Measurements from ENCODE around the gene MAP2K5.

MAP2K5 gene

DNA sequence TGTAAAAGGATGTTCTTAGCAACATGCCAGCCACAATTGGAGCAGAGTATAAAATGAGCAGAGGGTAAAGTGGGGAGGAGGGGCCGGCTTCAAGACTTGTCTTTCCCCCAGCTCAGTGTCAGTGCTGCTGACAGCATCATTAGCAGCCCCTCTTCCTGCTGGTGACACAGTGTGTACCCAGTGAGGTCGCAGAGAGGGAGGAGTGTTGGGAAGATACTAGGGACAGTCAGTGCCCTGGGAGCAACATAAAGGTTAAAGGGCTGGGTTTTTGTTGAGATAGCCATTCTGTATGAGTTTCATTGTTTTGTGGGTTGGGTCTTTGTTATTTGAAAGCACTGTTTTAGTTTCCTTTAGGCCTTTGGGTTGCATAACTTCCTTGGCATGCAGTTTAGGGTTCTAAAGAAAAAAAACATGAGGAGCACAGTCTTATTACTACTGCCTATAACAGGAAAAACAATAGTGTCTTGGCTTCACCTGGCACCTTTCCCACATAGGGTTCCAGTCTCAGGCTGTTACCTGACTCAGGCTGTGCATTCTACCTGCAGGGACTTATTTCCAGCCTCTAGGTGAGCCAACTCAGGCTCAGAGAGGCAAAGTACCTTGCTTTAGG lies 188.7 kb downstream of the MAP2K5 start:
- DNase-seq, result no peak

DNA sequence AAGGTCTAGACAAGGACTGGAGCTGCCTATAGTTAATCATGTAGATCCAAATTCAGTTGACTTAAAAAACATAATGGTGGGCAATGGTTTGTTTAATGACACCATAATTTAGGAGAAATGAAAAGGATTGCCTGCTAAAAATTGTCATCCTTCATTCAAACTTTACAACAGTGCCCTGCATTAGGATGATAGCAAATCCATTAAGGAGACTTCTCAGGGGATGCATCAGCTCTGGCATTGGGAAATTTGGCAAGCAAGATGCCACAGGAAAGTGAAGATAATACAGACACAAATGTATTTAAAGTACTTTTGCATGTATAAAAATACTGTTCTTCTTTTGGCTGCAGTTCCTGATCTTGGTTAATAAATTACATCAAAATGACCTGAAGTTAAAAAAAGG lies 189.7 kb downstream of the MAP2K5 start:
- DNase-seq, result no peak

GRCh38 chr15:67732671-67733374 lies 190.3 kb downstream of the MAP2K5 start:
- DNase-seq, result no peak

DNA sequence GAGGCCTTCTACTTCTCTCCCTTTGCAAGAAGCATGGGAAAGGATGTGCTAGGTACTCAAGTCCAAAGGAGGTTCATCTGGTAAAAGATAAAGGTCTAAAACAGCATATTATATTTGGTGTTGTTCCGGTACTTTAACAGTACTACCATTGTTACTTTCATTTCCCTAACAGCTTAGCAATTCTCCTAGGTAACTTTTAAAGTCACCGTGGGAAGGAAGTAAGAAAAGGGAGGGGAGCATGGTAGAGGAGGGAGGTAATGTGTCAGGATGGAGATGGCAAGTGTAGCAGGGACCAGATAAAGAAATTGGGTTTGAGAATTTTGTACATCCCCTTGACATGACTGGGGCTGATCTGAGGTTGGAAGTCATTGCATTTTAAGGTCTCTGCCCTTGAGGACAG lies 193.4 kb downstream of the MAP2K5 start:
- no peak for DNase-seq

DNA sequence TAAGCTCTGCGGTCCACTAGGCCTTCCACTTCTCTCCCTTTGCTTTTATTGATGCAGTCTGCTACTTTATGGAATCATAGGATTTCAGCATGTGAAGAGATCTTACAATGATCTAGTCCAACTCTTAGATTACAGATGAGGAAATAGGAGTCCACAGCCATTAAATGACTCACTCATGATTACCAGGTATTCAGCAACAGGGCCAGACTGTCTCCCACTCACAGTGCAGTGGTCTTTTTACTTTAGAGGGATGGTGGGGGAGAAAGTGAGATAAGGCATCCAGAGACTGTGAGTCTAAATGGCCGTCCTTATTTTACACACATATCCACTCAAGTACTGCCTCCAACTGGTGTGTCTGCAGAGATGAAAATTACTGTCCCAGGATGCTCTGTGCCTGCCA lies 194.3 kb downstream of the MAP2K5 start:
- no peak for DNase-seq

- no peak for DNase-seq
Observed at GRCh38 chr15:67738056-67738455, 195.6 kb downstream of the MAP2K5 start.

- no peak for DNase-seq
Observed at GRCh38 chr15:67740405-67740804, 197.9 kb downstream of the MAP2K5 start.

- DNase-seq, result no peak
Observed at GRCh38 chr15:67741308-67741707, 198.8 kb downstream of the MAP2K5 start.

DNA sequence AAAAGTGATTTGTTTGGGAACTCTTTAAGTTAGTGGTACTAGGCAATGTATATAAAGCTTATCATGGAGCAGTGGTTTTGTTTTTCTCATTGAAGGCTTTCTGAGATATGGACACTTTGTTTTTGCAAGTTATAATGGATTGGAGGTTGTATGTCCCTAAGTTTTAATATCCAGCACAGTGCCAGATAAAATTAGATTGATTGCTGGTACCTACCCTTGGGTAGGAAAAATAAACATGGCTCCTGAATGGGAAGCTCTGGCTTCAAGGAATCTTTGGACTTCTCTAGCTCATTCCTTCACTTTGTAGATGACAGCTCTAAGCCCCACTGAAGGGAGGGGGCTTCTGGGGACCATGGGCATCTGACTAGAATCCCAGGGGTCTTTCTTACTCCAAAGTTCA lies 201.1 kb downstream of the MAP2K5 start:
- no peak for DNase-seq

- DNase-seq, result no peak
Observed at GRCh38 chr15:67744331-67745072, 202.0 kb downstream of the MAP2K5 start.

DNA sequence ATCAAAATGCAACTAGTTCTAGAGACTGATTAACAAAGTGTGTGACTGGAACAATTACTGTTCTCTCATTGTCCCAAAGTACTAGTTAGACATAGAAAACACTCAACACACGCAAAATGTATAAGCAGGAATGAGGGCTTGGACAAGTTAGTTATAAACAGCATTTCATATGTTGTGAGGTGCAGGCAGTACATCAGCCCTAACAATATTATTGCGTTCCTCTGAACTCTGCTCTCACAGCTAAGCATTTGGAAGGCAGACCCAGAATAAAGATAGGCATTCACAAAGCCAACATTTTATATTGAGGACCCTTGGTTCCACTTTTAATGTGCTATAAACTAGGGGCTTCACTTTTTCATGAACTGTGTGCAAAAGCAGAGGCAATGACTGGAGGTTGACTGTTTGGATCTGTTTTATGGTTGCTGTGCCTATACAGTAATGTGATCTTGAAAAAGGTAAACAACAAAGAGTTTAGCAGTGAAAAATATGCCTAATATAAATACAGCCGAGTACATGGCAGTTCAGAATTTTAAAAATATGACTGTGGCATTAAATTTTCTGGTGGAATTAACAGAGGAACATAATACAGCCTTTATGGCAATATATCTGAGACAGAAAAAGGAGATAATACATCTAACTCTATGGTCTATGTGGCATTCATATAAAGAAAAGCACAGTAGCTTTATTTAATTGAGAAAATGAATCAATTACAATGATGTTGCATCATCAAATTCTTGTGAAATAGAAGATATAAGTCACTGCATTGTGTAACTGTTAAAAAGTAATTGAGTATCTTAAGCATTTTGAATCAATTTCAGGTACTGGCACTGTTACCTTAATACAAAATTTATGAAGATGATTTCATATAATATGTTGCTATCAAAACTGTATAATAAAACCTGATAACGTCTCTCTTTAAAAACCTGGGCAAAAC lies 202.8 kb downstream of the MAP2K5 start:
- DNase-seq, result no peak

DNA sequence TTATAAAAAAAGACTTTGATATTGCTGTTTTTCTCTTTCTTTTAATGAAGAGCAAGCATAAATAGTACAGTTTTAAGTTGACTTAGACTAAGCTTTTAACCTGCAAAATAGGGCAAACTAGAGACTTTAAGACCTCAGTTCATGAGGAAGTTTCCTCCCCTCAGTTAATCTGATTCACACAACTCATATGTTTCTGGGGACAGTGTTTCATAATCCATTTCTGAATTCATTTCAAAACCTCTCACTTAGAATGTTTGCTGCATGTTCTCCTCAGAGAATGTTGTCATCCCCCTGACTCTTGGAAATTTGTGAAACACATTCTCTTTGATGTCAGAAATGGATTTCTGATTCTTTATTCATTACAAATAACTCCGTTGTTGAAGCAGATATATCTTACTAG lies 203.5 kb downstream of the MAP2K5 start:
- DNase-seq, result no peak

GRCh38 chr15:67746450-67746849 lies 203.9 kb downstream of the MAP2K5 start:
- DNase-seq, result peak; percentile 21

GRCh38 chr15:67747921-67748320 lies 205.4 kb downstream of the MAP2K5 start:
- no peak for DNase-seq

- DNase-seq, result no peak
Observed at GRCh38 chr15:67750371-67750770, 207.9 kb downstream of the MAP2K5 start.

- DNase-seq, result no peak
Observed at GRCh38 chr15:67753891-67754290, 211.4 kb downstream of the MAP2K5 start.

DNA sequence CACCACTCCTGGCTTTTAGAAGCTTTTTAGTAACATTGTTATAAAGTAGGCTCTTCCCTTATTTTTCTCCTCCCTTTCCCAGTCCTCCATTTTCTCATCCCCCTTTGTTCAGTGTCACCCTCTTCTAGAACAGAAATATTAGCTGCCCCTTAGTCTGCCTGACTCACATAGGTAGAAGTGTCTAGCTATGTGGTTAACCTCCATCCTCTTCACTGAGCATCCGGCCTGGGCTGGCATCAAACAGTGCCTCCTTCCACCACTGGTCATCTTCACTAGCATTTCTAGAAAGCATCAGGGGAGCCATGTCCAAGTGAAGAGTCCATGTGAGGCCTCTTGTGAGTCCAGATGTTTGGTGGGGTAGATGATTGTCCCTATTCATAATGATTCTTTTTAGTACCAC lies 212.8 kb downstream of the MAP2K5 start:
- DNase-seq, result no peak

DNA sequence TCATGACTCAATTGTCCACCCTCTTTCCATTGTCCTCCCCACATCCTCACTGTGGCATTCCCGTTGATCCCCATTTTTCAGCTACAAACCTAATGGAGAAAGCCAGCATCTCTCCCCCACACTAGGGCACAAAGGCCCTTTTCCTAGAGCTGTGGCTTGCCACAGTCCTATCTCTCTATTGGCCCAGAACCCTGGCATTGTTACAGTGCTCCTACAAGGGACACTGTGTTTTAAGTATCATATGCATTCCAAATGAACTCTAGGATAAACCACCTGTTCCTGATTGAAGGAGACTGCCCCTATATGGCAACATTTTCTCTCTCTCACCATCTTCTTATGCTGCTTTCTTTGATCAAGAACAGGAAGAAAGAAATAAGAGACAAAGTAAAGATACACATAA lies 213.4 kb downstream of the MAP2K5 start:
- DNase-seq, result no peak

GRCh38 chr15:67758619-67759300 lies 216.3 kb downstream of the MAP2K5 start:
- DNase-seq, result peak; percentile 58

GRCh38 chr15:67760901-67761300 lies 218.4 kb downstream of the MAP2K5 start:
- no peak for DNase-seq

GRCh38 chr15:67761343-67761742 lies 218.8 kb downstream of the MAP2K5 start:
- no peak for DNase-seq

DNA sequence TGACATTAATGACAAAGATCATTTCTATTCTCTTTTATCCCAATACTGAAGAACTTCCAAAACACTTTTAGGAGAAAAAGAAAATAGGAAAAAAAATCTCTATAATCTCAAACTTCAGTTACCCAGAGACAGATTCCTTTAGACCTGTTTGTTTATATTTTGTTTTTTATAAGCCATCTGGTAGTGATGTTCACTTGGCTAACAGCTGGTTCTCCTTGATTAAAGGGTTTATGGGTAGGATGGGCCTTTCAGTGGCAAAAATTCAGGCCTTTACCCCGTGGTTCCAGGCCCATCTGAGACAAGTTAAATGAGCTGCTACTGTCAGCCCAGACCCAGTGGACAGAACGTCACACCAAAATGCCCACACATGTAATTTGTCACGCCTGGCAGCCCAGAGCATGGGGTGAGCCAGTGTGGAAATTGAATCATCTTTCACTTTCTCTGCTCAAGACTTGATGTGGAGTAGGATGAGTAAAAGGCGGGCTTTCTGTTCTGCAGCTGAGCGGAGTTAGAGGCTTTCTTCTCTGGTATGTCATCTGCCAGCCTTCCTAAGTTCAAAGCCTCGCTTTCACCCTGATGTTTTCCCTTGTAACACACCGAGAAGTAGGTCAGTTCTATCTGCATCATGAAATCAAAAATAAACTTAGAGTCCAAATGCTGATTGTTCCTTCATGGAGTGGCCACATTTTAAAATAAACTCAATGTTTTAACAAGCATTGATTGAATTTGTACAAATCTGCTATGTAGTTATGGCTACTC lies 220.3 kb downstream of the MAP2K5 start:
- peak; percentile 44 for DNase-seq
